LNCaP clone FGC (cell line): ENCODE data around the gene DNAJB5.

Experiments used
- DNase-seq: peaks from one replicate; pipeline ENCODE4 v3.0.0-alpha.2; 2011; ENCODE audit warnings: low read depth
- H3K4me3 ChIP-seq: 2 replicates; pipeline ENCODE4 v1.5.1; 2011; ENCODE audit warnings: mild to moderate bottlenecking, low read depth, low read length, control low read depth
- TF ChIP-seq, protein P1 (sequence below): IDR thresholded peaks from 2 replicates; pipeline ENCODE4 v1.5.1; 2012; ENCODE audit warnings: mild to moderate bottlenecking; ENCODE audit not compliant: control insufficient read depth, insufficient read depth; ENCODE audit errors: extremely low read depth

DNAJB5 gene

DNA sequence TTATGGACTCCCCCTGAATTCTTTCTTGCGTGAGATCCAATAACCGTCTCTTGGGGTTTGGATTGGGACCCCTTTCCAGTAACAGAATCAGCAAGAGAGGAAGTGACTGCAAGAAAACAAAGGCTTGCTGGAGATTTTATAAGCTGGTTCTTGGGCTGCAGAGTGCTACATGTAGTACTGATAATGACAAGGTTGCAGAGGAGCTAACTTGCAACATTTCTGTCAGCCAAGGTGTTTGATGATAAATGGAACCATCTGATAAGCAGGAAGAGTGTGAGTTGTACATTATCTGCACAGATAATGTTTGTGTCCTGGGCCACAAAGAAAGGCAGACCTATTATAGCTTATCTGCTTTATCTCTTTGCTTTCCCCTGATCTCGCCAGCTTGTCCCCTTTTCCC lies 37.1 kb downstream of the DNAJB5 start:
- no peak overlapping the region for H3K4me3 ChIP-seq
- TF ChIP-seq, protein P1, sequence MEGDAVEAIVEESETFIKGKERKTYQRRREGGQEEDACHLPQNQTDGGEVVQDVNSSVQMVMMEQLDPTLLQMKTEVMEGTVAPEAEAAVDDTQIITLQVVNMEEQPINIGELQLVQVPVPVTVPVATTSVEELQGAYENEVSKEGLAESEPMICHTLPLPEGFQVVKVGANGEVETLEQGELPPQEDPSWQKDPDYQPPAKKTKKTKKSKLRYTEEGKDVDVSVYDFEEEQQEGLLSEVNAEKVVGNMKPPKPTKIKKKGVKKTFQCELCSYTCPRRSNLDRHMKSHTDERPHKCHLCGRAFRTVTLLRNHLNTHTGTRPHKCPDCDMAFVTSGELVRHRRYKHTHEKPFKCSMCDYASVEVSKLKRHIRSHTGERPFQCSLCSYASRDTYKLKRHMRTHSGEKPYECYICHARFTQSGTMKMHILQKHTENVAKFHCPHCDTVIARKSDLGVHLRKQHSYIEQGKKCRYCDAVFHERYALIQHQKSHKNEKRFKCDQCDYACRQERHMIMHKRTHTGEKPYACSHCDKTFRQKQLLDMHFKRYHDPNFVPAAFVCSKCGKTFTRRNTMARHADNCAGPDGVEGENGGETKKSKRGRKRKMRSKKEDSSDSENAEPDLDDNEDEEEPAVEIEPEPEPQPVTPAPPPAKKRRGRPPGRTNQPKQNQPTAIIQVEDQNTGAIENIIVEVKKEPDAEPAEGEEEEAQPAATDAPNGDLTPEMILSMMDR = no peak
- no peak for DNase-seq

DNA sequence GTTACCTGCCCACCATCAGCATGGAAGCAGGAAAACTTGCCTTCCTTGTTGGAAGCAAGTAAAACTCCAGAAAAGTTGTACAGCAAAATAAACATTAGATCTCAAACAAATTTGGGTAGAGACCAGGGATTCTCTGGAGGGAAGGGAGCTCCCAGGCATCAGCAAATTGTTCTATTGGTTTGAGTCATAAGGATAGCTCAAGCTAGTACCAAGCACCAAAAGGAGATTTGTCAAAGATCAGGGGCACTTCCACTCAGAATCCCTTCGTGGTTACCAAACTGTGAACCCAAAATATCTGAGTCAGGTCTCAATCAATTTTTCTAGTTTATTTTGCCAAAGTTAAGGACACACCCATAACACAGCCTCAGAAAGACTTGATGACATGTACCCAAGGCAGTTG lies 37.8 kb downstream of the DNAJB5 start:
- TF ChIP-seq, protein P1 = no peak
- no peak overlapping the region for H3K4me3 ChIP-seq
- no peak for DNase-seq

DNA sequence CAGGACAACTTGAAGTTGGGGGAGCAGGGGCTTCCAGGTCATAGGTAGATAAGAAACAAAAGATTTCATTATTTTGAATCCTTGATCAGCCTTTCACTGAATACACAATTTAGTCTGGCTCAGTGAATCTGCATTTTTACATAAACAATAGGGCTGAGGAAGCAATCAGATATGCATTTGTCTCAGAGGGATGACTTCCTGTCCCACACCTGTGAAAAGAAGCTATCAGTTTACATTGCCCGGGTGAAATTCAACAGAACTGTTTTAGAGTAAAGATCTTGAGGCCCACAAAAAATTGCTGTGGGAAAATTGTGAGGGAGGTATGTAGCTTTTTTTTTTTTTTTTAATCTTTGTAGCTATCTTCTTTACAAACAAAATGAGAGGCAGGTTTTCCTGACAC lies 38.3 kb downstream of the DNAJB5 start:
- H3K4me3 ChIP-seq = no peak overlapping the region
- DNase-seq = no peak
- TF ChIP-seq, protein P1 = no peak

DNA sequence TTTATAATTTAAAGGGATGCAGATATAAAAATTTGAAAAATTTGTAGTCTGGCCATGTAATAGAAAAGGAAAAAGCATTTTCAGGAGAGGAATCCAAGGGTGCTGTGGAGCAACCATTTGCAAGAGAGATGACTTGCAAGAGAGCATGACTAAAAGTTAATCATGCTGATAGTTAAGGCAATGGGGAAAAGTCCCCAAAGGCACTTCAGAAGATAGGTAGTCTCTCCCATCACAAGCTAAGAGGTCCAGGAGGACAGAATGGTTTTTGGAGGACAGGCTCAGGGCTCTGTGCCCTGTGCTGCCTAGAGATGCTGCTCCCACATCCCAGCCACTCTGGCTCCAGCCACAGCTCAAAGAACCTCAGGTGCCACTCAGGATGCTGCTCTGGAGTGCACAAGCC lies 38.8 kb downstream of the DNAJB5 start:
- TF ChIP-seq, protein P1 = no peak
- no peak overlapping the region for H3K4me3 ChIP-seq
- no peak for DNase-seq

DNA sequence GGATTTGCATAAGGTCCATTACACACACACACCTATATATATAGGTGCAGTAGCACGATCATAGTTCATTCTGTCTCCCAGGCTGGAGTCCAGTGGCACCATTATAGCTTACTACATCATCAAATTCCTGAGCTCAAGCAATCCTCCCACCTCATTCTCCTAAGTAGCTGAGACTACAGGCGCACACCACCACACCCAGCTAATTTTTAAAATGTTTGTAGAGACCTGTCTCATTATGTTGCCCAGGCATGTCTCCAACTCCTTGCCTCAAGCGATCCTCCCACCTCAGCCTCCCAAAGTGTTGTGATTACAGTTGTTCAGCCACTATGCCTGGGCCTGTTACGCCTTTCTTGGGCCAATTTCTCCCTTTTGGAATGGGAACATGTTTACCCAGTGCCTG lies 39.7 kb downstream of the DNAJB5 start:
- TF ChIP-seq, protein P1 = no peak
- DNase-seq = no peak
- H3K4me3 ChIP-seq = no peak overlapping the region

DNA sequence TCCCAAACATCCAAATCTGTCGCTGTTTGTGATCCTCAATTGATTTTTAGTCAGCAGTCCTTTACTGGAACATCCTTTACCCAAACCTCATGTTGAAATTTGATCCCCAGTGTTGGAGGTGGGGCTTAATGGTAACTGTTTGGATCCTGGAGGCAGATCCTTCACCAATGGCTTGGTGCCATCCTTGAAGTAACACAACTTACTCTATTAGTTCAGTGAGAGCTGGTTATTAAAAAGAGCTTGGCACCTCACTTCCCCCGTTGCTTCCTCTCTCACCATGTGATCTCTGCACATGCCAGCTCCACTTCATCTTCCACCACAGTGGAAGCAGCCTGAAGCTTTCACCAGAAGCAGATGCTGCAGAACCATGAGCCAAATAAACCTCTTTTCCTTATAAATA lies 40.3 kb downstream of the DNAJB5 start:
- TF ChIP-seq, protein P1 = no peak
- peak; percentile 47 for DNase-seq
- no peak overlapping the region for H3K4me3 ChIP-seq

DNA sequence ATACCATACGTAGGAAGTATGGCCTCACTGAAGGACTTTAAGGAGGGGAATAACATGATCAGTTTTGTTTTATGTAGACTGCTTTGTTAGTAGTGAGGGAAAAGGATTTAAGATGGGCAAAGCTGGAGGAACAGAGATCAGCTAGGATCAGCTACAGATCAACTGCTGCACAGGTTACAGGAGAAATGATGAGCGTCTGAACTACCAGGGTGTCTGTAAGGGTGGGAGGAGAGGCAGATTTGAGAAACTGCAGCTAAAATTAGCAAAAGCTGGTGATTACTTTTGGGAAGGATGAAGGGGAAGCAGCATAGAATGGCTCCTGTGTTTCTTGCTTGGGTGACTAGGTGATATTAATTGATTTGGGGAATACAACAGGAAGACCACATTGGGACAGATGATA lies 43.6 kb downstream of the DNAJB5 start:
- DNase-seq = no peak
- H3K4me3 ChIP-seq = no peak overlapping the region
- TF ChIP-seq, protein P1 = no peak
